IMR-90 (cell line): ENCODE results near the gene B3GALT6. TPM values are rescaled to one million over a fixed set of nuclear protein-coding genes. Genes with fewer than 3 reads are reported as not detected.

Experiments
- ATAC-seq: fragments of 200-7000 bp; cut with Tn5 transposase; 2 replicates; pipeline ENCODE4 v1.9.1; 2020; ENCODE audit warnings: low read depth, mild to moderate bottlenecking, moderate library complexity
- BruUV-seq: library from RNA; stranded (reverse); fragments of 400-500 nt; replicated peaks from 2 replicates; lab custom pipeline; 2021; lab: Mats Ljungman, UMichigan
- CTCF ChIA-PET: fragments of 300-600 bp; formaldehyde crosslinking; extraction: SDS; loops from one replicate; lab custom pipeline; 2021; ENCODE audit warnings: antibody characterized with exemption; lab: Yijun Ruan, JAX
- POLR2A ChIA-PET: fragments of 300-600 bp; sonication (Branson Sonifier 250); formaldehyde crosslinking; loops from one replicate; lab custom pipeline; 2022; ENCODE audit warnings: antibody characterized with exemption; ENCODE audit not compliant: unreplicated experiment; lab: Charles Lee
- DNase-seq: peaks from one replicate; pipeline ENCODE4 v3.0.0; 2013
- H2AFZ ChIP-seq: replicated peaks from 2 replicates; pipeline ENCODE3; 2013; ENCODE audit warnings: low read length, mild to moderate bottlenecking; ENCODE audit not compliant: poor library complexity
- H2AK5ac ChIP-seq: 2 replicates; pipeline ENCODE4 v1.6.1; 2013; ENCODE audit warnings: low read depth, low read length, inconsistent platforms
- H2AK9ac ChIP-seq: replicated peaks from 2 replicates; pipeline ENCODE3; 2013; ENCODE audit warnings: mild to moderate bottlenecking, low read depth, low read length, moderate library complexity; ENCODE audit not compliant: poor library complexity
- H2BK120ac ChIP-seq: 2 replicates; pipeline ENCODE4 v1.6.1; 2013; ENCODE audit warnings: low read depth, low read length, inconsistent platforms
- H2BK15ac ChIP-seq: 3 replicates; pipeline ENCODE4 v1.6.1; 2013; ENCODE audit warnings: low read depth, low read length, inconsistent platforms
- H2BK20ac ChIP-seq: 2 replicates; pipeline ENCODE4 v1.6.1; 2013; ENCODE audit warnings: low read depth, mild to moderate bottlenecking, inconsistent platforms, low read length, moderate library complexity
- H2BK5ac ChIP-seq: 2 replicates; pipeline ENCODE4 v1.6.1; 2013; ENCODE audit warnings: mild to moderate bottlenecking, low read depth, low read length, inconsistent platforms; ENCODE audit not compliant: poor library complexity, severe bottlenecking
- H3K14ac ChIP-seq: replicated peaks from 2 replicates; pipeline ENCODE4 v1.6.1; 2013; ENCODE audit warnings: low read depth, low read length, inconsistent platforms
- H3K18ac ChIP-seq: 2 replicates; pipeline ENCODE4 v1.6.1; 2013; ENCODE audit warnings: low read depth, low read length, control low read depth
- H3K23ac ChIP-seq: 2 replicates; pipeline ENCODE4 v1.6.1; 2013; ENCODE audit warnings: low read depth, low read length, inconsistent platforms
- H3K27ac ChIP-seq: 2 replicates; pipeline ENCODE4 v1.5.1; 2013; ENCODE audit warnings: mild to moderate bottlenecking, control low read depth, low read length; ENCODE audit not compliant: insufficient read depth
- H3K27me3 ChIP-seq: 2 replicates; pipeline ENCODE4 v1.6.1; 2013; ENCODE audit warnings: low read length; ENCODE audit not compliant: control insufficient read depth, insufficient read depth
- H3K36me3 ChIP-seq: 2 replicates; pipeline ENCODE4 v1.6.1; 2013; ENCODE audit warnings: low read length, mixed read lengths; ENCODE audit not compliant: control insufficient read depth, insufficient read depth
- H3K4ac ChIP-seq: 2 replicates; pipeline ENCODE4 v1.6.1; 2013; ENCODE audit warnings: low read depth, low read length, inconsistent platforms
- H3K4me1 ChIP-seq: 2 replicates; pipeline ENCODE4 v1.6.1; 2013; ENCODE audit warnings: low read length, mixed read lengths; ENCODE audit not compliant: control insufficient read depth, insufficient read depth
- H3K4me2 ChIP-seq: 2 replicates; pipeline ENCODE4 v1.6.1; 2013; ENCODE audit warnings: low read depth, mild to moderate bottlenecking, control low read depth, low read length, moderate library complexity
- H3K4me3 ChIP-seq: 2 replicates; pipeline ENCODE4 v1.5.1; 2013; ENCODE audit warnings: low read depth, mild to moderate bottlenecking, control low read depth, low read length, moderate library complexity; ENCODE audit not compliant: insufficient read depth
- H3K56ac ChIP-seq: 2 replicates; pipeline ENCODE4 v1.6.1; 2013; ENCODE audit warnings: low read length, inconsistent platforms; ENCODE audit not compliant: insufficient read depth; ENCODE audit errors: extremely low read depth
- H3K79me1 ChIP-seq, 2 experiments: 2 replicates each; pipeline ENCODE4 v1.6.1; 2013; ENCODE audit warnings: low read length in 2 of 2, inconsistent platforms in 1 of 2, low read depth in 1 of 2
- H3K9ac ChIP-seq: 2 replicates; pipeline ENCODE4 v1.6.1; 2013; ENCODE audit warnings: low read depth, low read length, control low read depth
- H3K9me1 ChIP-seq: 2 replicates; pipeline ENCODE4 v1.6.1; 2013; ENCODE audit warnings: low read length, inconsistent platforms; ENCODE audit not compliant: insufficient read depth
- H3K9me3 ChIP-seq: 2 replicates; pipeline ENCODE4 v1.6.1; 2013; ENCODE audit warnings: low read length; ENCODE audit not compliant: control insufficient read depth, insufficient read depth
- H4K20me1 ChIP-seq: 2 replicates; pipeline ENCODE4 v1.6.1; 2013; ENCODE audit warnings: low read length, inconsistent platforms; ENCODE audit not compliant: insufficient read depth
- H4K5ac ChIP-seq: 2 replicates; pipeline ENCODE4 v1.6.1; 2013; ENCODE audit warnings: mild to moderate bottlenecking, low read depth, low read length, control low read depth
- H4K8ac ChIP-seq, 2 experiments: 2 replicates each; pipeline ENCODE4 v1.6.1; 2013; ENCODE audit warnings: low read depth in 2 of 2, low read length in 2 of 2, control low read depth in 1 of 2, inconsistent platforms in 1 of 2
- H4K91ac ChIP-seq: 2 replicates; pipeline ENCODE4 v1.6.1; 2013; ENCODE audit warnings: low read depth, low read length, inconsistent platforms; ENCODE audit not compliant: insufficient read depth
- BHLHE40 ChIP-seq: fragments of 150-350 bp; IDR thresholded peaks from 2 replicates; pipeline ENCODE4 v1.6.1; 2016; ENCODE audit warnings: mild to moderate bottlenecking, low read depth, low read length
- CEBPB ChIP-seq: IDR thresholded peaks from 2 replicates; pipeline ENCODE4 v1.6.1; 2012; ENCODE audit warnings: low read depth, low read length, improper control_type of control experiment
- CHD1 ChIP-seq: IDR thresholded peaks from 2 replicates; pipeline ENCODE4 v1.6.1; 2012; ENCODE audit warnings: low read depth, low read length, improper control_type of control experiment
- CTCF ChIP-seq: conservative IDR thresholded peaks from 2 replicates; pipeline ENCODE4 v1.5.1; 2012; ENCODE audit warnings: mild to moderate bottlenecking, low read depth, low read length, improper control_type of control experiment
- FOS ChIP-seq: fragments of 150-350 bp; IDR thresholded peaks from 2 replicates; pipeline ENCODE4 v1.6.1; 2016; ENCODE audit warnings: low read depth, low read length
- MAFK ChIP-seq: IDR thresholded peaks from 2 replicates; pipeline ENCODE4 v1.6.1; 2012; ENCODE audit warnings: low read depth, low read length, improper control_type of control experiment
- MXI1 ChIP-seq: IDR thresholded peaks from 2 replicates; pipeline ENCODE4 v1.6.1; 2012; ENCODE audit warnings: low read depth, mild to moderate bottlenecking, low read length, moderate library complexity, borderline replicate concordance
- NFE2L2 ChIP-seq: fragments of 150-350 bp; IDR thresholded peaks from 2 replicates; pipeline ENCODE4 v1.6.1; 2016; ENCODE audit warnings: low read depth, mild to moderate bottlenecking, low read length
- RAD21 ChIP-seq: IDR thresholded peaks from 2 replicates; pipeline ENCODE4 v1.6.1; 2012; ENCODE audit warnings: low read length, improper control_type of control experiment
- WGBS, 2 experiments: methylation state at CpG; one replicate each; pipeline versions ENCODE4 v1.1.5 to v1.1.7; 2013; ENCODE audit warnings: missing lambda C conversion rate in 2 of 2; ENCODE audit not compliant: insufficient read length in 1 of 2; ENCODE audit errors: extremely low coverage in 2 of 2; 5-methylcytosine and 5-hydroxymethylcytosine counted together
- dilution Hi-C: fragments of 300-500 bp; cut with HindIII; formaldehyde crosslinking; loops from one replicate; pipeline ENCODE4 v1.14.3; 2018; ENCODE audit warnings: low sequenced_read_pairs; ENCODE audit not compliant: unreplicated experiment
- in situ Hi-C: fragments of 300-500 bp; cut with MboI; formaldehyde crosslinking; loops from 3 replicates; pipeline ENCODE4 v1.14.3; 2019; ENCODE audit warnings: low sequenced_read_pairs, inconsistent platforms, mixed read lengths
- intact Hi-C: fragments of 100-400 bp; cut with micrococcal nuclease; formaldehyde crosslinking; loops from 2 replicates; pipeline ENCODE4 v1.10.0; 2022
- polyA plus RNA-seq, 3 experiments: library from polyadenylated mRNA; depleted of rRNA; stranded (reverse); fragments of >200 nt; gene quantifications; 2 replicates each; pipeline ENCODE4 v1.2.3, GENCODE V29; 2012; ENCODE audit warnings: low replicate concordance in 1 of 3
- total RNA-seq: library from RNA; depleted of rRNA; stranded (reverse); fragments of >200 nt; gene quantifications from 2 replicates; pipeline ENCODE4 v1.2.3, GENCODE V29; 2012
- TF ChIP-seq, protein P1 (sequence below): fragments of 150-350 bp; IDR thresholded peaks from 2 replicates; pipeline ENCODE4 v1.6.1; 2016; ENCODE audit warnings: low read depth, mild to moderate bottlenecking, low read length, moderate library complexity, borderline replicate concordance

Gene B3GALT6
- total and polyA plus RNA-seq, 2 of the 4 experiments (the other 2 are of a cell fraction), result 12.2 to 23.0 TPM

GRCh38 chr1:1253314-1253713, 21.3 kb downstream of the B3GALT6 start:
- Histone ChIP-seq H2AK9ac (no peak overlapping the region), H4K91ac (no peak overlapping the region), H3K4ac (no peak overlapping the region), H2BK120ac (no peak overlapping the region), H4K5ac (no peak overlapping the region), H2AK5ac (peak overlapping the region; percentile 50; the same call in 1 of the 2 replicates), H3K23ac (no peak overlapping the region), H4K8ac (no peak overlapping the region), H2BK20ac (no peak overlapping the region), H3K9me3 (no peaks in the 10 kb centered on the region), H3K56ac (no peak overlapping the region), H3K27ac (no peak overlapping the region), H3K4me2 (no peak overlapping the region), H3K9ac (no peak overlapping the region), H2AFZ (no peak overlapping the region), H4K20me1 (peaks cover under 1% of the 10 kb centered on the region; the same call in 1 of the 2 replicates), H3K9me1 (no peaks in the 10 kb centered on the region), H3K4me3 (no peak overlapping the region), H2BK15ac (no peak overlapping the region), H3K79me1 (peaks cover 7 to 32% of the 10 kb centered on the region in 2 experiments), H3K18ac (no peak overlapping the region), H3K36me3 (peaks cover 54% of the 10 kb centered on the region), H3K4me1 (peaks cover 9% of the 10 kb centered on the region; the same call in 1 of the 2 replicates), H3K14ac (no peak overlapping the region), H2BK5ac (no peak overlapping the region), H3K27me3 (no peaks in the 10 kb centered on the region)
- intact Hi-C loops, result no loop called here
- DNase-seq (no peak), ATAC-seq (no peak)
- in situ Hi-C loops, result no loop called here
- POLR2A ChIA-PET, result no interaction called here
- dilution Hi-C loops, result no loop called here
- 97% methylated on average over 4 of the region's 12 CpGs; no CpG with 5 or more reads in 1 of the 2 experiments for WGBS, 2 experiments
- BruUV-seq, result no TSS peak
- TF ChIP-seq, protein P1, sequence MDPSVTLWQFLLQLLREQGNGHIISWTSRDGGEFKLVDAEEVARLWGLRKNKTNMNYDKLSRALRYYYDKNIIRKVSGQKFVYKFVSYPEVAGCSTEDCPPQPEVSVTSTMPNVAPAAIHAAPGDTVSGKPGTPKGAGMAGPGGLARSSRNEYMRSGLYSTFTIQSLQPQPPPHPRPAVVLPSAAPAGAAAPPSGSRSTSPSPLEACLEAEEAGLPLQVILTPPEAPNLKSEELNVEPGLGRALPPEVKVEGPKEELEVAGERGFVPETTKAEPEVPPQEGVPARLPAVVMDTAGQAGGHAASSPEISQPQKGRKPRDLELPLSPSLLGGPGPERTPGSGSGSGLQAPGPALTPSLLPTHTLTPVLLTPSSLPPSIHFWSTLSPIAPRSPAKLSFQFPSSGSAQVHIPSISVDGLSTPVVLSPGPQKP, result no peak
- no peak for TF ChIP-seq CTCF
- TF ChIP-seq NFE2L2, result no peak
- TF ChIP-seq FOS, result no peak
- TF ChIP-seq MAFK, result no peak
- no peak for TF ChIP-seq CHD1
- TF ChIP-seq RAD21, result no peak
- no peak for TF ChIP-seq BHLHE40
- no peak for TF ChIP-seq MXI1
- no peak for TF ChIP-seq CEBPB
- CTCF ChIA-PET, result no interaction called here
